Gastrocnemius medialis (tissue), 4 donors: ENCODE results near the gene ENOX1. TPM values are rescaled to one million over a fixed set of nuclear protein-coding genes. Genes with fewer than 3 reads are reported as not detected.

Source experiments
- ATAC-seq, 2 donors: fragments of 150-250 bp; one replicate each; pipeline ENCODE4 v1.9.1; 2016
- DNase-seq, 2 donors: peaks; one replicate each; pipeline ENCODE4 v3.0.0-alpha.2; 2019
- H3K27ac ChIP-seq, 4 donors: fragments of 200-600 bp; sonication (generic); 1 replicate in 1 of 4; 2 replicates in 3 of 4; pipeline ENCODE4 v1.5.1; 2016 to 2018; ENCODE audit warnings: mild to moderate bottlenecking in 2 of 4, moderate library complexity in 1 of 4
- H3K27me3 ChIP-seq, 3 donors: fragments of 200-600 bp; sonication (generic) in 2 of 3; 1 replicate in 1 of 3; 2 replicates in 2 of 3; pipeline versions ENCODE4 v1.5.1 to v1.6.0; 2016 to 2019; ENCODE audit warnings: mild to moderate bottlenecking in 1 of 3, moderate library complexity in 1 of 3
- H3K36me3 ChIP-seq, 2 donors: fragments of 200-600 bp; sonication (generic) in 1 of 2; one replicate each; pipeline ENCODE4 v1.5.1; 2017 to 2018
- H3K4me1 ChIP-seq, 2 donors: fragments of 200-600 bp; sonication (generic) in 1 of 2; one replicate each; pipeline ENCODE4 v1.5.1; 2016 to 2017; ENCODE audit warnings: mild to moderate bottlenecking in 2 of 2
- H3K4me3 ChIP-seq, 4 donors: fragments of 200-600 bp; sonication (generic) in 3 of 4; 1 replicate in 1 of 4; 2 replicates in 3 of 4; pipeline ENCODE4 v1.5.1; 2016 to 2019; ENCODE audit warnings: mild to moderate bottlenecking in 2 of 4
- H3K9me3 ChIP-seq, 3 donors: fragments of 200-600 bp; sonication (generic) in 2 of 3; 1 replicate in 1 of 3; 2 replicates in 2 of 3; pipeline ENCODE4 v1.5.1; 2016 to 2019
- POLR2A ChIP-seq, 2 donors: fragments of 450-650 bp; IDR thresholded peaks; one replicate each; pipeline ENCODE4 v1.6.1; 2017; ENCODE audit warnings: antibody characterized with exemption in 2 of 2, mild to moderate bottlenecking in 2 of 2, moderate library complexity in 2 of 2
- in situ Hi-C, 4 donors: fragments of 200-750 bp; cut with MboI; loops; one replicate each; pipeline versions ENCODE4 v1.15.0 to v1.8.0; 2017; ENCODE audit warnings: low sequenced_read_pairs in 4 of 4
- intact Hi-C: fragments of 100-400 bp; cut with DNase I; formaldehyde crosslinking; loops from one replicate; pipeline ENCODE4 v1.15.1; 2023; ENCODE audit warnings: low total_unique reads
- total RNA-seq, 4 donors: library from RNA; depleted of rRNA; stranded (reverse); fragments of >200 nt; gene quantifications; one replicate each; pipeline versions ENCODE4 v1.1.0 to v1.2.3, GENCODE V29; 2016
- TF ChIP-seq, protein P1 (sequence below), 5 experiments: fragments of 450-650 bp in 3 of 5; fragments of 200-600 bp in 2 of 5; sonication (generic) in 2 of 5; IDR thresholded peaks in 4 of 5; conservative IDR thresholded peaks in 1 of 5; 1 replicate in 4 of 5; 2 replicates in 1 of 5; pipeline ENCODE4 v1.5.1; 2016 to 2019; ENCODE audit warnings: antibody characterized with exemption in 5 of 5, mild to moderate bottlenecking in 3 of 5, moderate library complexity in 3 of 5

Gene ENOX1
- total RNA-seq, 4 donors from 2014 or later: 0.46 to 3.5 (median 1.8) TPM

- H3K4me1 ChIP-seq: peaks cover 0 to under 1% of the 10 kb centered on the region in 2 donors
- H3K36me3 ChIP-seq: no peaks in the 10 kb centered on the region
- DNase-seq (no peak), ATAC-seq (no peak)
- H3K27me3 ChIP-seq: no peaks in the 10 kb centered on the region
- no peak overlapping the region for H3K4me3 ChIP-seq
- intact Hi-C loops (no loop called here), in situ Hi-C loops (no loop called here)
- no peaks in the 10 kb centered on the region for H3K9me3 ChIP-seq
- TF ChIP-seq, protein P1, sequence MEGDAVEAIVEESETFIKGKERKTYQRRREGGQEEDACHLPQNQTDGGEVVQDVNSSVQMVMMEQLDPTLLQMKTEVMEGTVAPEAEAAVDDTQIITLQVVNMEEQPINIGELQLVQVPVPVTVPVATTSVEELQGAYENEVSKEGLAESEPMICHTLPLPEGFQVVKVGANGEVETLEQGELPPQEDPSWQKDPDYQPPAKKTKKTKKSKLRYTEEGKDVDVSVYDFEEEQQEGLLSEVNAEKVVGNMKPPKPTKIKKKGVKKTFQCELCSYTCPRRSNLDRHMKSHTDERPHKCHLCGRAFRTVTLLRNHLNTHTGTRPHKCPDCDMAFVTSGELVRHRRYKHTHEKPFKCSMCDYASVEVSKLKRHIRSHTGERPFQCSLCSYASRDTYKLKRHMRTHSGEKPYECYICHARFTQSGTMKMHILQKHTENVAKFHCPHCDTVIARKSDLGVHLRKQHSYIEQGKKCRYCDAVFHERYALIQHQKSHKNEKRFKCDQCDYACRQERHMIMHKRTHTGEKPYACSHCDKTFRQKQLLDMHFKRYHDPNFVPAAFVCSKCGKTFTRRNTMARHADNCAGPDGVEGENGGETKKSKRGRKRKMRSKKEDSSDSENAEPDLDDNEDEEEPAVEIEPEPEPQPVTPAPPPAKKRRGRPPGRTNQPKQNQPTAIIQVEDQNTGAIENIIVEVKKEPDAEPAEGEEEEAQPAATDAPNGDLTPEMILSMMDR (IDR thresholded peaks at IDR 0.05 in 4 of 5, conservative IDR thresholded peaks at IDR 0.05 in 1 of 5): no peak
- TF ChIP-seq POLR2A (IDR thresholded peaks at IDR 0.05): no peak
- no peak overlapping the region for H3K27ac ChIP-seq
Observed at GRCh38 chr13:43263047-43263446, 523.7 kb downstream of the ENOX1 start.

- intact Hi-C loops (no loop called here), in situ Hi-C loops (no loop called here)
- Histone ChIP-seq H3K27ac (no peak overlapping the region), H3K4me3 (no peak overlapping the region), H3K36me3 (no peaks in the 10 kb centered on the region), H3K9me3 (no peaks in the 10 kb centered on the region), H3K27me3 (no peaks in the 10 kb centered on the region), H3K4me1 (no peaks in the 10 kb centered on the region)
- no peak for TF ChIP-seq POLR2A (IDR thresholded peaks at IDR 0.05)
- TF ChIP-seq, protein P1 (IDR thresholded peaks at IDR 0.05 in 4 of 5, conservative IDR thresholded peaks at IDR 0.05 in 1 of 5): no peak
- no peak for ATAC-seq
- no peak for DNase-seq
Observed at GRCh38 chr13:43260999-43261398, 525.8 kb downstream of the ENOX1 start.

DNA sequence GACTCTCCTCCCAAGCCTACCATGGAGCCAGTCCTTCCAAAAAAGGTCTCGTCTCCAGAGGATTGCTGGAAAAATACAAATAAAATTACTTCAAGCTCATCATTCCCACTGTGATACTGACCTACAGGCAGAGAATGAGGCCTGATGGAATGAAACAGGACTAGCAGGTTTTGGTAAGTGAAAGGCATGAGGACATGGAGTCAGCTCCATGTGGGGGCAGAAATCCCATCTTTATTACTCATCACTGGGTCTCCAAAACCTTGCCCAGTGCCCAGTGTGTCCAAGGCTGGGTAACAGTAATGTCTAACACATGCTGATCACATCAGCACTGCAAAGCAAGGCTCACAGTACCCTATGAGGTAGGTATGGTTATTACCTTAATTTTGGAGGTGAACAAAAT is 528.0 kb downstream of the ENOX1 start:
- Histone ChIP-seq H3K4me3 (no peak overlapping the region), H3K4me1 (no peaks in the 10 kb centered on the region), H3K27ac (no peak overlapping the region), H3K36me3 (no peaks in the 10 kb centered on the region), H3K9me3 (no peaks in the 10 kb centered on the region), H3K27me3 (no peaks in the 10 kb centered on the region)
- in situ Hi-C loops (no loop called here), intact Hi-C loops (no loop called here)
- ATAC-seq (no peak), DNase-seq (no peak)
- TF ChIP-seq POLR2A (IDR thresholded peaks at IDR 0.05): no peak
- TF ChIP-seq, protein P1 (IDR thresholded peaks at IDR 0.05 in 4 of 5, conservative IDR thresholded peaks at IDR 0.05 in 1 of 5): no peak

- in situ Hi-C loops: no loop called here
- intact Hi-C loops: no loop called here
- DNase-seq (no peak), ATAC-seq (no peak)
- no peaks in the 10 kb centered on the region for H3K27me3 ChIP-seq
- H3K36me3 ChIP-seq: no peaks in the 10 kb centered on the region
- H3K27ac ChIP-seq: no peak overlapping the region
- no peaks in the 10 kb centered on the region for H3K4me1 ChIP-seq
- no peaks in the 10 kb centered on the region for H3K9me3 ChIP-seq
- H3K4me3 ChIP-seq: no peak overlapping the region
- TF ChIP-seq, protein P1 (IDR thresholded peaks at IDR 0.05 in 4 of 5, conservative IDR thresholded peaks at IDR 0.05 in 1 of 5): no peak
- no peak for TF ChIP-seq POLR2A (IDR thresholded peaks at IDR 0.05)
Observed at GRCh38 chr13:43257765-43258164, 529.0 kb downstream of the ENOX1 start.

GRCh38 chr13:43251961-43252360 is 534.8 kb downstream of the ENOX1 start:
- H3K4me1 ChIP-seq: no peaks in the 10 kb centered on the region
- H3K4me3 ChIP-seq: no peak overlapping the region
- ATAC-seq: no peak
- DNase-seq: no peak
- H3K27me3 ChIP-seq: no peaks in the 10 kb centered on the region
- H3K9me3 ChIP-seq: no peaks in the 10 kb centered on the region
- in situ Hi-C loops: no loop called here
- intact Hi-C loops: no loop called here
- no peaks in the 10 kb centered on the region for H3K36me3 ChIP-seq
- TF ChIP-seq, protein P1 (IDR thresholded peaks at IDR 0.05 in 4 of 5, conservative IDR thresholded peaks at IDR 0.05 in 1 of 5): no peak
- no peak for TF ChIP-seq POLR2A (IDR thresholded peaks at IDR 0.05)
- no peak overlapping the region for H3K27ac ChIP-seq
